A172 (cell line): ENCODE results near the gene DPP10. TPM values are rescaled to one million over a fixed set of nuclear protein-coding genes. Genes with fewer than 3 reads are reported as not detected.
"Not testable (repeated sequence)": the region's sequence is repeated elsewhere in the genome, so short reads cannot be mapped to it uniquely, and the experiment has no call there.

Experiments
- DNase-seq: peaks from one replicate; pipeline ENCODE4 v3.0.0-alpha.2; 2015; ENCODE audit warnings: low spot score
- total RNA-seq: library from RNA; depleted of rRNA; stranded (reverse); fragments of >200 nt; shearing (Covaris generic); gene quantifications from 2 replicates; pipeline ENCODE4 v1.2.3, GENCODE V29; 2014

DPP10 gene
- total RNA-seq, 1 experiment from 2014 or later: not detected

DNA sequence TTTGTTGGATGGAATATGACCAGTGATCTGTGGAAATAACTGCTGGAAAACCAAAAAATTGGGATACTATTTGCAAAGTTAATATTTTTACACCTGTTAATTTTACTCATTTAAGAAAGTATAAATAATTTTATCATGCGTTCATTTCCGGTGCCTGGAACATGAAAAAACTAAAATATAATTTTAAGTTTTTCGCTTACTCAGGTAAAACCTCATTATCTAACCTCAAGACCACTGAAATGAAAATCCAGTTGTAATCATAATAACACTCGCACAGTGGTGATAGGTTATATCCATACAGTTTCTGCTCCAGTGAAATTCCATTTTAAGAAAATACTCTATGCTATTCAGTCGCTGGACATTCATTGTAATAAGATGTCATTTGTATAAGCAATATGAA lies 517.9 kb downstream of the DPP10 start:
- DNase-seq: no peak

DNA sequence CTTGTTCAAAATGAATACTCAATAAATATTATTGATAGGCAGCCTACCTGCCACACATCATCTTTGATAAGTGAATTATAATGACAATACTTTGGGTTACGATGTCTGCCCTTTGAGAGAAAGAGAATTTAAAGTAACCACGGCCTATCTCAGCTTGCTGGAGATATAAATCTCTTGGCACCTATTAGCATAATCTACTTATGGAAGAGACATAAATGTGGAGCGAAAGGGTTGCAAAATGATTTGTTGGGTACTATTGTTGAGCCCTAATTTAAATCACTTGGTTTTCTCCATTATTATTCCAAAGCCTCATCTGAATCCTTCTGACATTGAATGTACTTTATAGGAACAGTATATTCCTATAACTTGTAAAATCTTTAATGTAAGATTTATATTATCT lies 520.1 kb downstream of the DPP10 start:
- DNase-seq: no peak

DNA sequence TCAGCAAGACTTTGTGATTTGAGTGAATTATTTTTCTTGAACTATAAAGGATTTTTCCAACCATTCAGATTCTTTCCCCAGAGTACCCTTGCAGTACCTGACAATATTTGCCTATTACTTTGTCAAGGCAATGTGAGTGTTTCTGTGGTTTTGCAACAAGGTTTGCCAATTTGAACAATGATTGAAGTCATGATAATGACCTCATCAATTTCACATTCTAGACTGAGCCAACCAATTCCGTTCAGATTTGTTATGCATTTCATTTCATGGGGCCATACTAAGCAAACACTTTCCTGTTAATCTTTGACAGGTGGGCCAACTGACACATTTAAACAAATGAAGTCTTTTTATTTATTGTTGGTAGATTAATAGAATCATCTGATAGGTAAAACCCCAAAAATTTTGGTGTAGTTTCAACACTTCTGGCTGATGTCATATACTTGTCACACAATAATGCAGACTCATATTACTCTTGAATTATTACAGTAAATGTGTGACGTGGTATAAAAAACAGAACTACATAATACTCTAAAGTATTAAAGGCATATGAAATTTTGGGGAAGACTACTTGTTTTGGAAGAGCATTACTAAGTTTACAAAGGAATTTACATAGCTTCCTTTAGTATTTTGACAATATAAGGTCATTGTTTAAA lies 526.4 kb downstream of the DPP10 start:
- no peak for DNase-seq

DNA sequence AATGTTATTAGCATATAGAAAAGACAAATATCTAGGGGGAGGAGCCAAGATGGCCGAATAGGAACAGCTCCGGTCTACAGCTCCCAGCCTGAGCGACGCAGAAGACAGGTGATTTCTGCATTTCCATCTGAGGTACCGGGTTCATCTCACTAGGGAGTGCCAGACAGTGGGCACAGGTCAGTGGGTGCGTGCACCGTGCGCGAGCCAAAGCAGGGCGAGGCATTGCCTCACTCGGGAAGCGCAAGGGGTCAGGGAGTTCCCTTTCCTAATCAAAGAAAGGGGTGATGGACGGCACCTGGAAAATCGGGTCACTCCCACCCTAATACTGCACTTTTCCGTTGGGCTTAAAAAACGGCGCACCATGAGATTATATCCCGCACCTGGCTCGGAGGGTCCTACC lies 561.9 kb downstream of the DPP10 start:
- DNase-seq: not testable (repeated sequence)

DNA sequence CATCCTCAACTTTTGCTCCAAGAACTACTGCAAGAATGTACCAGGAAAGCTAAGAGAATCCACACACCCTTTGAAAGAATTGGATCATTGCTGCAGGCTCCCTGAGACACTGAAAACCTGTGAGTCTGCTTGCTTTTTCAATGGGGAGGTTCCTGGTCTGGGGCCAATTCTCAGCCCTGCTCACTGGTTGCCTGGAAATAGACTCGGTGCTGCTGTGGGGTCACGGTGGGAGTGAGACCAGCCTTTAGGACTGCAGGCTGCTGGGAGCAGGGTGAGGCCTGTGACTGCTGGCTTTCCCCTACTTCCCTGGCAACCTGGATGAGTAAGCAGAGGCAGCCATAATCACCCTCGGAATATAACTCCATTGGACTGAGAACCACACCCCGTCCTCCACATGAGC lies 569.3 kb downstream of the DPP10 start:
- DNase-seq: no peak

DNA sequence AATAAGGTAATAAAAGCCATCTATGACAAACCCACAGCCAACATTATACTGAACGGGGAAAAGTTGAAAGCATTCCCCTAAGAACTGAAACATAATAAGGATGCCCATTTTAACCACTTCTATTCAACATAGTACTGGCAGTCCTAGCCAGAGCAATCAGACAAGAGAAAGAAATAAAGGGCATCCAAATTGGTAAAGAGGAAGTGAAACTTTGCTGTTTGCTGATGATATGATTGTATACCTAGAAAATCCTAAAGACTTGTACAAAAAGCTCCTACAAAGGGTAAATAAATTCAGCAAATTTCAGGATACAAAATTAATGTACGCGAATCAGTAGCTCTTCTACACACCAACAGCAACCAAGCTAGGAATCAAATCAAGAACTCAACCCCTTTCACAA lies 579.6 kb downstream of the DPP10 start:
- not testable (repeated sequence) for DNase-seq

DNA sequence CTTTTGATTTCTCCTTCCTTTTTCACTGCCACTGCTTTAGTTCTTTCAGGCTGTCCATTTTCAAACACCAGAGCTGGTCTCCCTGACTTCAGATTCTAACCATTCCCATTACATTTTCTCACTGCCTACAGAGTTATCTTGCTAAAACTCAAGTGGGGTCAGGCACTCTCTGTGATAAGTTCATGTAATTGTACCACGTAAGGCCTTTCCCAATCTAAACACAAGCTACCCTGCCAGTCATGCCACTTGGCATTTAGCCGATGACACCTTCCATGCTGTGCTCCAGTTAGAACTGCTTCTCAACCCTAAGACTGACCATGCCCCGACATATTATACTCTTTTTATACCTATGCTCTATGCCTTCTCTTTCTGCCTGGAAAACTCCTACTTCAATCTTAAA lies 592.4 kb downstream of the DPP10 start:
- no peak for DNase-seq

DNA sequence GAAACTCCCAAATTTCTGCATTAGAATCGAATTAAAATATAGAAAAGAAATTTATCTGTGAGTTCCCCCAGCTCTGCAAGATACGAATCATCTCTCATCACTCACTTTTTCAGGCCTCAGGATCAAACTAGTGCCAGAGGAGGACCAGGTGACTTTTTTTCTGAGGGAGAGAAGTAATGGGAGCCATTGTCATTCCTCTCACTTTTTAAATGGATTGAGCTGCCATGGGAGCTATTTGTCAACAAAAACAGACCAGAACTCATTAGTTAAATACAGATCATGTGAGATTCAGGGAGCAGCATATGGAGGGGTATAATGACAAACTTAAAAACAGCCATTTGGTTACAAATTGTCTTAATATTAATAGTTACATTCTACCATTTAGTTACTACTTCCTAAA lies 594.4 kb downstream of the DPP10 start:
- no peak for DNase-seq

DNA sequence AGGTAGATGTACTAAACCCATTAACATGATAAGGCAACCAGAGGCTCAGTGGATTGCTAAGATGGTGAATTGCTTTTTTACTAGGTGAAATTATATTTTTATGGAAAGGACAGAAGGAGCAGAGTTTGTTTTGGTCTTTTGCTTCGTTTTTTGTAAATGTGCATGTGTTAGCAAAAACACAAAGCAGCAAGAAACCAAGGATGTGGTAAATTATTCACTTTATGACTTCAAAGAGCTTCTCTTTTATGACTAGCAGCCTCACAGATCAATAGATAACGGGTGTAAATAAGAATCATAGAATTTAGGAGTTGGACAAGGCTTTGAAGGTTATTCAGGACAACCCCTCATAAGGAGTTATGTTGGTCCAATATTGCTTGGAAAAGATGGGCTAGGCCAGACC lies 615.0 kb downstream of the DPP10 start:
- no peak for DNase-seq

DNA sequence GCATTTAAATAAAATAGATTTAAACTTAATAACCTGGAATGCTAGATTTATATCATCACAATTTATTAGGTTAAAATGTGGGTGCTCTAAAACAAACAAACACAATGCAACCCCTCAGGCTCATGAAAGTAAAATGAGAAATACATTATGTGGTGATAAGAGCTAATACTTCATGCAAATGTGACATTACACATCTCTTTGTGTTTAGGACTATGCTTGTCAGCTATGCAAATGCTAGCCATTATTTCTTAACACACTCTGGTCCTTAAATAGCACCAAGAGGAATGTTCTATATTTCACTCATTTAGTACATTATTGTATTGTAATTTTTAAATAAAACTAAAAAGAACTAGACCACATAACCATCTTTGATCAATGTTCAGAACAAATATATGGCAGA lies 627.6 kb downstream of the DPP10 start:
- DNase-seq: no peak

DNA sequence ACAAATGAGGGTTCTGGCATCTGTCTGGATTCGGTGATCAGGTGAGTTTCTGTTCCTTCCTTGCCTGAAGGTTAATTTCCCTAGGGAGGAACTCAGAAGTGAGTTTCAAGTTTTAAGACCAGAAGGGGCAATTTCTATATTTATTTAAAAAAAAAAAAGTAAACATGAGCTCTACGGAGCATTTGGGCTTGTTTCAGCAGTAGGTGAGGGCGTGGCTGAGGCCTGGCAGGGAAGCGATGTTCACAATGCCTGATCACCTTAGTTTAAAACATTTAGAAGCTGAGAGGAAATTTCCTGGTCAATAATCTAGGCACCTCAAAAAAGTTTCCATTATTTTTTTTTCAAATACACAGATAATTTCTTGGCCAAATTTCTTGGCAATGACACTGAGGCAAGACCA lies 629.1 kb downstream of the DPP10 start:
- DNase-seq: no peak

DNA sequence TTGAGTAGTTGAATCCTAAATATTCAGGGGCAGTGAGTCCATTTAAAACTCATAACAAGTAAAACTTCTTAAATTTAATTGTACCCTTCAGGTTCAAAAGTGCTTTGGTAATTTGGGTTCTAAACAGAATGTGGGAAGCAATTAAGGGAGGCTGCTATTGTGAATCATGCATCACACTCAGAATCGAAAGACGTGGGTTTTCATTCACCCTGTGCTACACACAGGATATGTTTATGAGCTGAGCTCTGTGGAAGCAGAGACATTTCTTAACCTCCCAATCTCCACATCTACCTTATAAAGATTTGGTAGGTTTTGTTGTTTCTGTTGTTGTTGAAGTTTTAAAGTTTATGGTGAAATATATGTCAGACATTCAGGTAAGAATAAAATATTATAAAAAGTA lies 633.4 kb downstream of the DPP10 start:
- no peak for DNase-seq

DNA sequence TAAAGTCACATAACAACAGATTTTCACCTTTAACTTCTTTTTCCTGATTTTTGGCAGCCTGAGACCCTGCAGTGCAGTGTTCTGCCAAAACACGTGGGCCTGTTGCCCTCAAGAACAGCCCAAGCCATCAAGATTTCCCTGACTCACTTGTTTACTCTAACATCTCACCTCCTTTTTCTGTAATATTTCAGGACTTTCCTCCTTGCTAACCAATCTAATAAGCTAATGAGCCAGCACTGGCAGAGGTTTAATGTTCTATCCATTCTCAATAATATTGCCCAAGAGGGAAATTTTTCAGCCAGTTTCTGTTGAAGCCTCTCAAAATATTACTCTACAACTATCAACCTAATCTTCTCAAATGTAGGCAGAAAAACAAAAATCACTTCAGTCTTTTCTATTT lies 635.2 kb downstream of the DPP10 start:
- DNase-seq: no peak

DNA sequence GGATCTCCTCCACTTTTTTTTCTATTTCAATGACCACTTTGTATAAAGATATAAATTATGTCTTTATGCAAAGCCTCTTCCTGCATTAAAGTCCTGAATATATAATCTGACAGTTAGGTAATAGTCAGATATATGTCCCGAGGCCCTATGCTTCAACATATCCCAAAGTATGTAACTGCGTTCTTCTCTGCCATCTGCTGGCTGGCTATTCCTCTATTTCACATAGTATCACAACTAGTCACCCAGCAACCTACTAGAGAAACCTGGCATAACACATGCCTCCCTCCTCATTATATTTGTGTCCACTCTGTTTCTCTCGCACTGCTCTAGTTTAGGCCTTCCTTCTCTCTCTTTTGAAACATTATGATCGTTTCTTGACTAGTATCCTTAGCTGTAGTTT lies 640.8 kb downstream of the DPP10 start:
- DNase-seq: no peak

DNA sequence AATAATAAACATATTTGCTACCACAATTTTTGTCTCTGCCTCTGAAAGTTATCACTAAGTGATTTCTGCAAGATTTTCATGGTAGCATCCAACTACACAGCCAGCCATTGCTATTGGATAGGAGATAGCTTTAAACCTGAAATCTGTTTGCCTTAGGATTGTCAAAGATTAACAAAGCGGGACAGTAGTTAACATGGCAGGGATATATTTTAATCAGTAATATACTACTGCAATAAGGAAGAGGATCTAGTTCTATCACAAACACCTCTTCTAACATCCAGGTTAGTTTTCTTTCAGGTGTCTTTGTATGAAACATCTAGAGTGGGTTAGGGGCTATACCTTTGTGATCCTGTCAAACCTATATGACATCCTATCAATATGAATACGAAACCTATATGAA lies 641.3 kb downstream of the DPP10 start:
- no peak for DNase-seq

DNA sequence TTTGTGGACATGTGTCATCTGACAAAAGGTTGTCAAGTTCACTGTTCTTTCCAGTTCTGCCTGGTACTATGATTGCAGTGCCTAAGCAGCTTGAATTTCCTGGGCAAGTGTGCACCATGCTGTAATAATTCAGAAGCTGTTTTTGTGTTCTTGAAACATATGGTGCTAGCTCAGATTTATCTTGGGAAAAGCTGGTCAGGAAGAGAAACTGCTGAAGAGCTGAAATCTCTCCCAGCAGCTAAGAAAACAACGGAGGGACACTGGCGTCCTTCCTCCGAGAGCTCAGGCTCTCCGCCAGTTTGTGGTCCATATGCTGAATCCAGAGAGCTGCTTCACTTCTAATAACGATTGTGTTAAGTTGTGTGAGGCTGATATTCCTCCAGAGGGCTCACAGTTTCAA lies 642.0 kb downstream of the DPP10 start:
- no peak for DNase-seq

DNA sequence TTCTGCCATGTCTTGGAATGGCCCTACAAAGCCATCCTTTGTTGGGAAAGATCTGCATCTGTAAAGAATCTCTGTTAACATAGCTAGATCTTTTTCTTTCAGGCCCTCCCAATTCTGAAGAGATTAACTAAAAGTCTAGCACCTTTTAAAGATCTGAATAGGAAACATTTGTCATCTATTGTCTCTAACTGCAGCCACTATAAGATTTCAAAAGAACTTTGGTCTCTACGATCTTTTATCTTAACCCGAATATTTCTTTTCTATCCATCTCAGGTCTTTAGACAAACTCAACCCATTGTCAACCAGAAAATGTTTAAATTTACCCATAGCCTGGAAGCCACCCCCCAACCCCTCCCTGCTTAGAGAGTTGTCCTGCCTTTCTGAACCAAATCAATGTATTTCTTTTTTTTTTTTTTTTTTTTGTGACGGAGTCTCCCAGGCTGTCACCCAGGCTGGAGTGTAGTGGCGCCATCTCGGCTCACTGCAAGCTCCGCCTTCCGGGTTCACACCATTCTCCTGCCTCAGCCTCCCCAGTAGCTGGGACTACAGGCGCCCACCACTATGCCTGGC lies 643.7 kb downstream of the DPP10 start:
- DNase-seq: not testable (repeated sequence)

DNA sequence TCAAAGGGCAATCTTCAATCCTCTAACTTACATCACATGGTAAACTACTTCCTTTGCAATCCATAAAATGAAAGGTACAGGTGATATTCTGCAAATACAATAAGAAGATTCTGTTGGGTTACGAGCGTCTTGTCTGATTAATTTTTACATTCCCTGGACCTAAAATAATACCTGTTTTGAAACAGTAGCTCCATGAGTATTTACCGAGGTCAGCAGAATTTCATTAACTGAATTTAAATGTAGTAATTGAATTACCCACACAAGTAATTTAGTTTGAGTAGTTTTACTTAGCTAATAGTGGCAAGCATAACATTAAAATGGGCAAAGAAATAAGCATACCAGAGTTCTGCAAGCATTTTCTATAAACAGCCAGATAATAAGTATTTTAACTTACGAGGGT lies 652.0 kb downstream of the DPP10 start:
- DNase-seq: no peak

DNA sequence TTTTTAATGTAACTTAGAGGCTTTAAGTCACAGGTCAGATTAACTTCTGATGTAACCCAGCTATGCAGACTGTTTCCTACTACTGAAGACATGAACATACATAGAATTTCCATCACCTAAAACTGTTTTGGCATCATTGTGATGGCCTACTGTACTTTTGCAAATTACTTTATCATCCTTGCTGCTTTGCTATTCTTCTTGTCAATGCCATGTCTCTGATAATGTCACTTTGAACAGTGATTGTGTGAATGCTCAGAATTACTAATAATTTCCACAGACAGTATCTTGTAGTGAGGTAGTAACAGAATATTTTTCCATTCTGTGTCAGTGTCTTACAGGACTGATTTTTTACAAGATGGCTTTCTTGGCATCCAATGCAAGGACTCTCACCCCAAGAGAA lies 663.5 kb downstream of the DPP10 start:
- no peak for DNase-seq

DNA sequence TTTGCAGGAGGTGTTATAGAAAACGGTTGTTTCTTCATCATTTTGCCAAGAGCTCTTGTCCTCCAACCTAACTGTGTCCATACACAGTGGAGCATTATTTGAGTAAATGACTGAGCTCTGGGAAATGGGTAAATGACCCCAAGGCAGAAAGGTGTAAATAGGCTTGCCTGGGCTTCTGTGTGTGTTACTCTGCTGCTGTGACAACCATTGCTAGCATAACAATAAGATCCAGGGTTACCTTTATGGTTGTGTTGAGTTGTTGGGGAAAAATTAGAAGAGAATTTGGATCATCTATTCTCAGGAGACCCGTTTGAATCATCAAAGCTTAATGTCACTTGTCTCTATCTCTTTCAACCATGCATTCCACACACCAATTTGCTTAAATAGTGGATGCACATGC lies 672.7 kb downstream of the DPP10 start:
- no peak for DNase-seq

DNA sequence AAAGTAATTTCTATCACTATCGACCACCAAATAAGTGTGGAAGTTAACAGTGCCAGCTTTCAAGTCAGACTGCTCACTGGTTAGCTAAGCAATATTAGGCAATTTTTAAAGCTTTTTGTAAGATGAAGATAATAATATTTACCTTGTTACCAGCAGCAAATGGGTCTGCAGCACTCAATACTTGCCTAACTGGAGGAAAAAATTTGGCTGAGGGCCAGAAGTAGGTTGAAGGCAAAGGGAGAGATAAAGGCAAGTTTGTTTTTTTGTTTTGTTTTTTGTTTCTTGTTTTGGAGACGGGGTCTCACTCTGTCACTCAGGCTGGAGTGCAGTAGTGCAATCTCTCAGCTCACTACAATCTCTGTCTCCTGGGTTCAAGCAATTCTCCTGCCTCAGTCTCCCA lies 675.9 kb downstream of the DPP10 start:
- DNase-seq: no peak

DNA sequence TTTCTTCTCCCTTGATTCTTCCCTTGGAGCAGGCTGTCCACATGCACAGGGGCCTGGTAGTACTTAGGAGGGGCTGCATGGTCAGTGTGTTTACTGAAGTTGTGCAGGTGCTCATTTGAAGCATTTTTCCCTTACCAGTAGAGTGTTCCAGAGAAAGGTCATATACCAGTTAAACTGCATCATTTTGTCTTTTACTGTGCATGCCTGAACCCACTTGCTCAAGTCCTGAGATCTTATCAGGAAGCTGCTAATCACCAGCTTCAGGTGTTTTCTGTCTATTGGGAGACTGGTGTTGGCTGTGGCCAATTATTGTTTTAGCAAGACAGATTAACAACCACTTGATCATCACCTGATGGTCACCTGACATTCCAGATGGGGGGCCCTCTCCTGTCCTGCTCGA lies 676.6 kb downstream of the DPP10 start:
- DNase-seq: no peak

DNA sequence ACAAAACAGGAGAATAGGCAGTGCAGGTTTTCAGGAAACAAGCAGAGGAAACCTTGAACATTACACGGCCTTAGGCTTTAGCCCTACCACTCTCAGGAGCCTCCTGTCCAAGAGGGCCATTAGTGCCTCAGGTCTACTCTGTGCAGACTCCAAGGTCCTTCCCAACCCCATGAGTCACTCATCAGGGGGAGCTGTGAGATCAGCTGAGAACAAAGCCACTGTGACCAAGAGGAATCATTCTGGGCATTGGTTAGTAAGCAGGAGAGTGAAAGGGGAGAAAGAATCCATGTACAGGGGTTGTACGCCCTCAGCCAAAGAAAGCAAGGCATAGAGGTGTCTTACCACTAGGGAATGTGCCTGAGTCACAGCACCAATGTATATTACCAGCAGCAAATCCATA lies 680.3 kb downstream of the DPP10 start:
- DNase-seq: no peak

DNA sequence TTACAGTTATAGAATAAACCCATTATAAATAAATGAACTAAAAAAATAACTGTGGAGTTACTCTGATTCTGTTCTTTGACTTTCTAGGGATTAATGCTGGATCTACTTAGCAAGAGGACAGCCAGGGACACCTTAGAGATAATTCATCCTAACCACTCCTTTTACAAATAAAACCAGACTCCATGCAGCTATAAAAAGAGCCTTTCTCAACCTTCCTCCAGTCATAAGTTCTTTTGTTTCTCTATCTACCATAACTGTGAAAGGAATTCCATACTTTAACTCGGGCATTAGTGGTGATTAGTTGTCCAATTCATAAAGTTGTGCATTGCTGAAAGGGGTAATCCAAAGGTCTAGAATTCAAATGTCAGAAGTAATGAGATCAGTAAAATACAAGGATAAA lies 682.4 kb downstream of the DPP10 start:
- DNase-seq: no peak
